Skeletal muscle tissue (tissue), 4 donors: Measurements from ENCODE around the gene KNG1. TPM values are rescaled to one million over a fixed set of nuclear protein-coding genes. Genes with fewer than 3 reads are reported as not detected.
"Not testable (repeated sequence)": the region's sequence is repeated elsewhere in the genome, so short reads cannot be mapped to it uniquely, and the experiment has no call there.

Experiments used
- H3K27ac ChIP-seq: one replicate; pipeline ENCODE4 v1.7.0; 2013; ENCODE audit warnings: mild to moderate bottlenecking, low read depth, low read length, inconsistent platforms
- H3K27me3 ChIP-seq, 3 donors: one replicate each; pipeline ENCODE4 v1.7.0; 2013; ENCODE audit warnings: low read length in 3 of 3; ENCODE audit not compliant: control insufficient read depth in 3 of 3, insufficient read depth in 3 of 3
- H3K36me3 ChIP-seq, 3 donors: one replicate each; pipeline ENCODE4 v1.7.0; 2013; ENCODE audit warnings: low read length in 3 of 3; ENCODE audit not compliant: control insufficient read depth in 3 of 3, insufficient read depth in 3 of 3
- H3K4me1 ChIP-seq, 3 donors: one replicate each; pipeline ENCODE4 v1.7.0; 2013; ENCODE audit warnings: low read length in 3 of 3, mild to moderate bottlenecking in 3 of 3; ENCODE audit not compliant: control insufficient read depth in 3 of 3, insufficient read depth in 3 of 3
- H3K4me3 ChIP-seq, 3 donors: one replicate each; pipeline ENCODE4 v1.7.0; 2013; ENCODE audit warnings: low read length in 3 of 3
- H3K9ac ChIP-seq, 3 donors: one replicate each; pipeline ENCODE4 v1.7.0; 2013; ENCODE audit warnings: low read length in 3 of 3, mild to moderate bottlenecking in 3 of 3, moderate library complexity in 2 of 3, low read depth in 1 of 3
- H3K9me3 ChIP-seq, 3 donors: one replicate each; pipeline ENCODE4 v1.7.0; 2013; ENCODE audit warnings: low read length in 3 of 3; ENCODE audit not compliant: control insufficient read depth in 3 of 3
- total RNA-seq: library from RNA; depleted of rRNA; stranded (reverse); fragments of >200 nt; gene quantifications from one replicate; pipeline ENCODE4 v1.2.3, GENCODE V29; 2014
- donor health status: Osteomylitis.

Gene KNG1
- total RNA-seq, 1 donor from 2014 or later: 0.52 TPM

- H3K27ac ChIP-seq, H3K36me3 ChIP-seq, H3K4me1 ChIP-seq, H3K9ac ChIP-seq, H3K4me3 ChIP-seq, H3K9me3 ChIP-seq, H3K27me3 ChIP-seq: not testable (repeated sequence)
Observed at GRCh38 chr3:186686475-186686874, 30.7 kb upstream of the KNG1 start.

GRCh38 chr3:186687120-186687651, 30.0 kb upstream of the KNG1 start:
- Histone ChIP-seq H3K9ac (no peak overlapping the region), H3K4me3 (no peak overlapping the region), H3K4me1 (no peaks in the 10 kb centered on the region), H3K27ac (no peak overlapping the region), H3K9me3 (no peaks in the 10 kb centered on the region), H3K36me3 (no peaks in the 10 kb centered on the region), H3K27me3 (peaks cover 7 to 10% (median 8%) of the 10 kb centered on the region in 3 donors)

- H3K9me3 ChIP-seq, H3K9ac ChIP-seq, H3K4me1 ChIP-seq, H3K4me3 ChIP-seq, H3K36me3 ChIP-seq, H3K27ac ChIP-seq: not testable (repeated sequence)
- H3K27me3 ChIP-seq: peaks cover 3 to 10% (median 6%) of the 10 kb centered on the region in 3 donors
Observed at GRCh38 chr3:186690304-186690703, 26.9 kb upstream of the KNG1 start.

- no peaks in the 10 kb centered on the region for H3K36me3 ChIP-seq
- no peak overlapping the region for H3K4me3 ChIP-seq
- H3K9me3 ChIP-seq: no peaks in the 10 kb centered on the region
- H3K27ac ChIP-seq: no peak overlapping the region
- H3K9ac ChIP-seq: no peak overlapping the region
- H3K4me1 ChIP-seq: no peaks in the 10 kb centered on the region
- peaks cover 3 to 6% (median 3%) of the 10 kb centered on the region in 3 donors for H3K27me3 ChIP-seq
Observed at GRCh38 chr3:186691676-186692075, 25.5 kb upstream of the KNG1 start.

GRCh38 chr3:186693843-186694242, 23.3 kb upstream of the KNG1 start:
- H3K9ac ChIP-seq: no peak overlapping the region
- no peaks in the 10 kb centered on the region for H3K36me3 ChIP-seq
- H3K27me3 ChIP-seq: peaks cover 0 to 6% (median 3%) of the 10 kb centered on the region in 3 donors
- no peak overlapping the region for H3K4me3 ChIP-seq
- H3K4me1 ChIP-seq: no peaks in the 10 kb centered on the region
- no peak overlapping the region for H3K27ac ChIP-seq
- no peaks in the 10 kb centered on the region for H3K9me3 ChIP-seq

GRCh38 chr3:186694288-186695032, 22.7 kb upstream of the KNG1 start:
- Histone ChIP-seq H3K4me1 (no peaks in the 10 kb centered on the region), H3K9me3 (no peaks in the 10 kb centered on the region), H3K27me3 (peaks cover 0 to 6% (median 3%) of the 10 kb centered on the region in 3 donors), H3K4me3 (no peak overlapping the region), H3K9ac (no peak overlapping the region), H3K27ac (no peak overlapping the region), H3K36me3 (no peaks in the 10 kb centered on the region)

- no peak overlapping the region for H3K9ac ChIP-seq
- H3K36me3 ChIP-seq: no peaks in the 10 kb centered on the region
- H3K4me1 ChIP-seq: no peaks in the 10 kb centered on the region
- no peaks in the 10 kb centered on the region for H3K9me3 ChIP-seq
- H3K27me3 ChIP-seq: peaks cover 0 to 6% (median 3%) of the 10 kb centered on the region in 3 donors
- no peak overlapping the region for H3K27ac ChIP-seq
- no peak overlapping the region for H3K4me3 ChIP-seq
Observed at GRCh38 chr3:186696522-186696921, 20.6 kb upstream of the KNG1 start.

GRCh38 chr3:186697510-186697909, 19.6 kb upstream of the KNG1 start:
- no peak overlapping the region for H3K27ac ChIP-seq
- H3K4me1 ChIP-seq: no peaks in the 10 kb centered on the region
- H3K9me3 ChIP-seq: no peaks in the 10 kb centered on the region
- no peak overlapping the region for H3K4me3 ChIP-seq
- H3K36me3 ChIP-seq: no peaks in the 10 kb centered on the region
- no peak overlapping the region for H3K9ac ChIP-seq
- H3K27me3 ChIP-seq: no peaks in the 10 kb centered on the region

GRCh38 chr3:186700267-186700666, 16.9 kb upstream of the KNG1 start:
- no peaks in the 10 kb centered on the region for H3K27me3 ChIP-seq
- no peaks in the 10 kb centered on the region for H3K9me3 ChIP-seq
- no peaks in the 10 kb centered on the region for H3K36me3 ChIP-seq
- no peaks in the 10 kb centered on the region for H3K4me1 ChIP-seq
- no peak overlapping the region for H3K27ac ChIP-seq
- H3K4me3 ChIP-seq: no peak overlapping the region
- no peak overlapping the region for H3K9ac ChIP-seq

GRCh38 chr3:186702451-186702850, 14.7 kb upstream of the KNG1 start:
- not testable (repeated sequence) for H3K4me3 ChIP-seq, H3K27ac ChIP-seq, H3K36me3 ChIP-seq, H3K4me1 ChIP-seq, H3K9me3 ChIP-seq, H3K27me3 ChIP-seq, H3K9ac ChIP-seq
